ENCODE measurements around the gene TDRD3.
"Not testable (repeated sequence)": the region's sequence is repeated elsewhere in the genome, so short reads cannot be mapped to it uniquely, and the experiment has no call there.

Gene TDRD3

GRCh38 chr13:60398379-60398891, 1.4 kb downstream of the TDRD3 start:
- peak overlapping the region; percentile 77 for H3K4me3 ChIP-seq (ENCODE audit: control insufficient read depth, low read depth, low read length)
- no peak for DNase-seq (ENCODE audit: low read depth)
- no peak for TF ChIP-seq CTCF (conservative IDR thresholded peaks at IDR 0.05; ENCODE audit: control insufficient read depth, insufficient read depth, low read depth, low read length)

GRCh38 chr13:60398907-60399589, 2.0 kb downstream of the TDRD3 start:
- no peak for TF ChIP-seq CTCF (conservative IDR thresholded peaks at IDR 0.05; ENCODE audit: control insufficient read depth, insufficient read depth, low read depth, low read length)
- DNase-seq (ENCODE audit: low read depth) = peak; percentile 20
- no peak overlapping the region for H3K4me3 ChIP-seq (ENCODE audit: control insufficient read depth, low read depth, low read length)

GRCh38 chr13:60402022-60402421, 5.0 kb downstream of the TDRD3 start:
- DNase-seq (ENCODE audit: low read depth) = no peak
- H3K4me3 ChIP-seq (ENCODE audit: control insufficient read depth, low read depth, low read length) = no peak overlapping the region
- TF ChIP-seq CTCF (conservative IDR thresholded peaks at IDR 0.05; ENCODE audit: control insufficient read depth, insufficient read depth, low read depth, low read length) = no peak

- H3K4me3 ChIP-seq (ENCODE audit: control insufficient read depth, low read depth, low read length) = no peak overlapping the region
- DNase-seq (ENCODE audit: low read depth) = no peak
- TF ChIP-seq CTCF (conservative IDR thresholded peaks at IDR 0.05; ENCODE audit: control insufficient read depth, insufficient read depth, low read depth, low read length) = no peak
Observed at GRCh38 chr13:60407095-60407494, 10.1 kb downstream of the TDRD3 start.

- H3K4me3 ChIP-seq (ENCODE audit: control insufficient read depth, low read depth, low read length); DNase-seq (ENCODE audit: low read depth): not testable (repeated sequence)
Observed at GRCh38 chr13:60407852-60408251, 10.8 kb downstream of the TDRD3 start.

GRCh38 chr13:60409574-60410292, 12.7 kb downstream of the TDRD3 start:
- H3K4me3 ChIP-seq (ENCODE audit: control insufficient read depth, low read depth, low read length); DNase-seq (ENCODE audit: low read depth): not testable (repeated sequence)

GRCh38 chr13:60410299-60410698, 13.3 kb downstream of the TDRD3 start:
- no peak for DNase-seq (ENCODE audit: low read depth)
- no peak for TF ChIP-seq CTCF (conservative IDR thresholded peaks at IDR 0.05; ENCODE audit: control insufficient read depth, insufficient read depth, low read depth, low read length)
- H3K4me3 ChIP-seq (ENCODE audit: control insufficient read depth, low read depth, low read length) = no peak overlapping the region
